HEK293 (cell line): ENCODE data around the gene MTA3.

Experiments used
- HIC1 ChIP-seq: fragments of 450-650 bp; formaldehyde crosslinking; IDR thresholded peaks from 2 replicates; pipeline ENCODE4 v1.5.1; 2016; ENCODE audit warnings: missing biosample characterization, missing genetic modification characterization
- RBAK ChIP-seq: fragments of 450-650 bp; formaldehyde crosslinking; IDR thresholded peaks from 2 replicates; pipeline ENCODE4 v1.5.1; 2016; ENCODE audit warnings: missing biosample characterization, missing genetic modification characterization
- SP7 ChIP-seq: fragments of 450-650 bp; formaldehyde crosslinking; IDR thresholded peaks from 2 replicates; pipeline ENCODE4 v1.5.1; 2016; ENCODE audit warnings: missing biosample characterization, missing genetic modification characterization
- ZBTB49 ChIP-seq: fragments of 450-650 bp; formaldehyde crosslinking; IDR thresholded peaks from 2 replicates; pipeline ENCODE4 v1.5.1; 2016; ENCODE audit warnings: missing biosample characterization, missing genetic modification characterization, low read depth
- ZNF266 ChIP-seq: fragments of 450-650 bp; formaldehyde crosslinking; IDR thresholded peaks from 2 replicates; pipeline ENCODE4 v1.5.1; 2016; ENCODE audit warnings: missing biosample characterization, missing genetic modification characterization, low read depth
- ZNF274 ChIP-seq, 2 experiments: fragments of 200-500 bp in 1 of 2; fragments of 450-650 bp in 1 of 2; sonication (Bioruptor generic) in 1 of 2; formaldehyde crosslinking in 1 of 2; IDR thresholded peaks; 2 replicates each; pipeline versions ENCODE4 v1.5.1 to v1.6.1; 2014 to 2016; ENCODE audit warnings: borderline replicate concordance in 1 of 2, inconsistent platforms in 1 of 2, low read length in 1 of 2, missing biosample characterization in 1 of 2, missing genetic modification characterization in 1 of 2
- ZNF341 ChIP-seq: fragments of 450-650 bp; formaldehyde crosslinking; IDR thresholded peaks from 2 replicates; pipeline ENCODE4; 2016; ENCODE audit warnings: low read depth, missing biosample characterization, missing genetic modification characterization
- ZNF423 ChIP-seq: fragments of 450-650 bp; formaldehyde crosslinking; IDR thresholded peaks from 2 replicates; pipeline ENCODE4 v1.5.1; 2016; ENCODE audit warnings: missing biosample characterization, missing genetic modification characterization
- ZSCAN18 ChIP-seq: fragments of 450-650 bp; formaldehyde crosslinking; IDR thresholded peaks from 2 replicates; pipeline ENCODE4 v1.5.1; 2016; ENCODE audit warnings: missing biosample characterization, missing genetic modification characterization
- TF ChIP-seq, protein P1 (sequence below): fragments of 450-650 bp; formaldehyde crosslinking; IDR thresholded peaks from 2 replicates; pipeline ENCODE4 v1.5.1; 2016; ENCODE audit warnings: missing biosample characterization, missing genetic modification characterization
- TF ChIP-seq, protein P2 (sequence below): fragments of 450-650 bp; formaldehyde crosslinking; IDR thresholded peaks from 2 replicates; pipeline ENCODE4 v1.5.1; 2016; ENCODE audit warnings: missing biosample characterization, missing genetic modification characterization
- TF ChIP-seq, protein P3 (sequence below): fragments of 450-650 bp; formaldehyde crosslinking; IDR thresholded peaks from 2 replicates; pipeline ENCODE4 v1.5.1; 2016; ENCODE audit warnings: missing biosample characterization, missing genetic modification characterization
- TF ChIP-seq, protein P4 (sequence below): fragments of 450-650 bp; formaldehyde crosslinking; IDR thresholded peaks from 2 replicates; pipeline ENCODE4 v1.5.1; 2016; ENCODE audit warnings: missing biosample characterization, missing genetic modification characterization

- TF ChIP-seq, protein P1, sequence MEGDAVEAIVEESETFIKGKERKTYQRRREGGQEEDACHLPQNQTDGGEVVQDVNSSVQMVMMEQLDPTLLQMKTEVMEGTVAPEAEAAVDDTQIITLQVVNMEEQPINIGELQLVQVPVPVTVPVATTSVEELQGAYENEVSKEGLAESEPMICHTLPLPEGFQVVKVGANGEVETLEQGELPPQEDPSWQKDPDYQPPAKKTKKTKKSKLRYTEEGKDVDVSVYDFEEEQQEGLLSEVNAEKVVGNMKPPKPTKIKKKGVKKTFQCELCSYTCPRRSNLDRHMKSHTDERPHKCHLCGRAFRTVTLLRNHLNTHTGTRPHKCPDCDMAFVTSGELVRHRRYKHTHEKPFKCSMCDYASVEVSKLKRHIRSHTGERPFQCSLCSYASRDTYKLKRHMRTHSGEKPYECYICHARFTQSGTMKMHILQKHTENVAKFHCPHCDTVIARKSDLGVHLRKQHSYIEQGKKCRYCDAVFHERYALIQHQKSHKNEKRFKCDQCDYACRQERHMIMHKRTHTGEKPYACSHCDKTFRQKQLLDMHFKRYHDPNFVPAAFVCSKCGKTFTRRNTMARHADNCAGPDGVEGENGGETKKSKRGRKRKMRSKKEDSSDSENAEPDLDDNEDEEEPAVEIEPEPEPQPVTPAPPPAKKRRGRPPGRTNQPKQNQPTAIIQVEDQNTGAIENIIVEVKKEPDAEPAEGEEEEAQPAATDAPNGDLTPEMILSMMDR: no peak
- TF ChIP-seq ZSCAN18 (tag by site-specific recombination) (no peak), SP7 (tag by site-specific recombination) (no peak), ZNF274 (IDR thresholded peaks at IDR 0.05; ENCODE audit: low read length) (no peak), ZNF274 (tag by site-specific recombination; IDR thresholded peaks at IDR 0.05; ENCODE audit: borderline replicate concordance) (no peak), ZNF266 (tag by site-specific recombination) (no peak), ZBTB49 (tag by site-specific recombination) (no peak), ZNF423 (tag by site-specific recombination) (no peak), RBAK (tag by site-specific recombination) (no peak), ZNF341 (tag by site-specific recombination) (no peak), HIC1 (tag by site-specific recombination) (no peak)
- TF ChIP-seq, protein P2, sequence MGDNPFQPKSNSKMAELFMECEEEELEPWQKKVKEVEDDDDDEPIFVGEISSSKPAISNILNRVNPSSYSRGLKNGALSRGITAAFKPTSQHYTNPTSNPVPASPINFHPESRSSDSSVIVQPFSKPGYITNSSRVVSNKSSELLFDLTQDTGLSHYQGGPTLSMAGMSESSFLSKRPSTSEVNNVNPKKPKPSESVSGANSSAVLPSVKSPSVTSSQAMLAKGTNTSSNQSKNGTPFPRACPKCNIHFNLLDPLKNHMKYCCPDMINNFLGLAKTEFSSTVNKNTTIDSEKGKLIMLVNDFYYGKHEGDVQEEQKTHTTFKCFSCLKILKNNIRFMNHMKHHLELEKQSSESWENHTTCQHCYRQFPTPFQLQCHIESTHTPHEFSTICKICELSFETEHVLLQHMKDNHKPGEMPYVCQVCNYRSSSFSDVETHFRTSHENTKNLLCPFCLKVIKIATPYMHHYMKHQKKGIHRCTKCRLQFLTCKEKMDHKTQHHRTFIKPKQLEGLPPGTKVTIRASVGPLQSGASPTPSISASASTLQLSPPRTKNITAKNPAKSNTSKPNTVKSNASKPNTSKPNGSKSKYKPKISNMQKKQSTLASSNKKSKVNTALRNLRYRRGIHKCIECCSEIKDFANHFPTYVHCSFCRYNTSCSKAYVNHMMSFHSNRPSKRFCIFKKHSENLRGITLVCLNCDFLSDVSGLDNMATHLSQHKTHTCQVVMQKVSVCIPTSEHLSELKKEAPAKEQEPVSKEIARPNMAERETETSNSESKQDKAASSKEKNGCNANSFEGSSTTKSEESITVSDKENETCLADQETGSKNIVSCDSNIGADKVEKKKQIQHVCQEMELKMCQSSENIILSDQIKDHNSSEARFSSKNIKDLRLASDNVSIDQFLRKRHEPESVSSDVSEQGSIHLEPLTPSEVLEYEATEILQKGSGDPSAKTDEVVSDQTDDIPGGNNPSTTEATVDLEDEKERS: no peak
- TF ChIP-seq, protein P3, sequence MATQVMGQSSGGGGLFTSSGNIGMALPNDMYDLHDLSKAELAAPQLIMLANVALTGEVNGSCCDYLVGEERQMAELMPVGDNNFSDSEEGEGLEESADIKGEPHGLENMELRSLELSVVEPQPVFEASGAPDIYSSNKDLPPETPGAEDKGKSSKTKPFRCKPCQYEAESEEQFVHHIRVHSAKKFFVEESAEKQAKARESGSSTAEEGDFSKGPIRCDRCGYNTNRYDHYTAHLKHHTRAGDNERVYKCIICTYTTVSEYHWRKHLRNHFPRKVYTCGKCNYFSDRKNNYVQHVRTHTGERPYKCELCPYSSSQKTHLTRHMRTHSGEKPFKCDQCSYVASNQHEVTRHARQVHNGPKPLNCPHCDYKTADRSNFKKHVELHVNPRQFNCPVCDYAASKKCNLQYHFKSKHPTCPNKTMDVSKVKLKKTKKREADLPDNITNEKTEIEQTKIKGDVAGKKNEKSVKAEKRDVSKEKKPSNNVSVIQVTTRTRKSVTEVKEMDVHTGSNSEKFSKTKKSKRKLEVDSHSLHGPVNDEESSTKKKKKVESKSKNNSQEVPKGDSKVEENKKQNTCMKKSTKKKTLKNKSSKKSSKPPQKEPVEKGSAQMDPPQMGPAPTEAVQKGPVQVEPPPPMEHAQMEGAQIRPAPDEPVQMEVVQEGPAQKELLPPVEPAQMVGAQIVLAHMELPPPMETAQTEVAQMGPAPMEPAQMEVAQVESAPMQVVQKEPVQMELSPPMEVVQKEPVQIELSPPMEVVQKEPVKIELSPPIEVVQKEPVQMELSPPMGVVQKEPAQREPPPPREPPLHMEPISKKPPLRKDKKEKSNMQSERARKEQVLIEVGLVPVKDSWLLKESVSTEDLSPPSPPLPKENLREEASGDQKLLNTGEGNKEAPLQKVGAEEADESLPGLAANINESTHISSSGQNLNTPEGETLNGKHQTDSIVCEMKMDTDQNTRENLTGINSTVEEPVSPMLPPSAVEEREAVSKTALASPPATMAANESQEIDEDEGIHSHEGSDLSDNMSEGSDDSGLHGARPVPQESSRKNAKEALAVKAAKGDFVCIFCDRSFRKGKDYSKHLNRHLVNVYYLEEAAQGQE (tag by site-specific recombination): no peak
- TF ChIP-seq, protein P4, sequence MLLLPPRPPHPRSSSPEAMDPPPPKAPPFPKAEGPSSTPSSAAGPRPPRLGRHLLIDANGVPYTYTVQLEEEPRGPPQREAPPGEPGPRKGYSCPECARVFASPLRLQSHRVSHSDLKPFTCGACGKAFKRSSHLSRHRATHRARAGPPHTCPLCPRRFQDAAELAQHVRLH (tag by site-specific recombination): no peak
Measured at GRCh38 chr2:42547014-42547413, 21.4 kb upstream of the MTA3 start.
